SK-N-SH treated with all-trans-retinoic acid at 6 μM for 48 hours (cell line): ENCODE data around the gene YJEFN3.

Experiments
- ATAC-seq: fragments of 200-7000 bp; cut with Tn5 transposase; 3 replicates; pipeline ENCODE4 v1.9.1; 2020; ENCODE audit warnings: mild to moderate bottlenecking, moderate library complexity
- ARNTL ChIP-seq: fragments of 450-650 bp; formaldehyde crosslinking; IDR thresholded peaks from 2 replicates; pipeline ENCODE4 v1.5.0; 2020; ENCODE audit warnings: low read depth, mild to moderate bottlenecking, moderate library complexity, borderline replicate concordance
- BACH2 ChIP-seq: fragments of 250-450 bp; sonication (Bioruptor Pico); IDR thresholded peaks from 2 replicates; pipeline ENCODE4 v1.9.0; 2021; ENCODE audit warnings: mild to moderate bottlenecking, borderline replicate concordance
- CREB5 ChIP-seq: fragments of 250-450 bp; sonication (Bioruptor Pico); IDR thresholded peaks from 2 replicates; pipeline ENCODE4 v1.5.1; 2020; ENCODE audit warnings: low read depth, mild to moderate bottlenecking, moderate library complexity
- CSDC2 ChIP-seq: fragments of 250-450 bp; sonication (Bioruptor Pico); IDR thresholded peaks from 2 replicates; pipeline ENCODE4 v1.5.0; 2020; ENCODE audit warnings: mild to moderate bottlenecking, moderate library complexity
- CSRNP3 ChIP-seq: fragments of 250-450 bp; sonication (Bioruptor Pico); IDR thresholded peaks from 2 replicates; pipeline ENCODE4 v1.5.1; 2021; ENCODE audit warnings: mild to moderate bottlenecking, moderate library complexity
- ESRRG ChIP-seq: fragments of 250-450 bp; sonication (Bioruptor Pico); IDR thresholded peaks from 2 replicates; pipeline ENCODE4 v1.6.1; 2021; ENCODE audit warnings: mild to moderate bottlenecking
- GLIS3 ChIP-seq: fragments of 250-450 bp; sonication (Bioruptor Pico); IDR thresholded peaks from 2 replicates; pipeline ENCODE4 v1.5.0; 2020; ENCODE audit warnings: mild to moderate bottlenecking, moderate library complexity
- ISL1 ChIP-seq: fragments of 250-450 bp; sonication (Bioruptor Pico); IDR thresholded peaks from 2 replicates; pipeline ENCODE4 v2.1.2; 2022; ENCODE audit warnings: mild to moderate bottlenecking, moderate library complexity
- OSR1 ChIP-seq: fragments of 250-450 bp; sonication (Bioruptor Pico); IDR thresholded peaks from 2 replicates; pipeline ENCODE4 v1.8.0; 2022; ENCODE audit warnings: moderate library complexity, mild to moderate bottlenecking, inconsistent platforms
- PATZ1 ChIP-seq: fragments of 250-450 bp; sonication (Bioruptor Pico); IDR thresholded peaks from 2 replicates; pipeline ENCODE4 v1.8.0; 2020; ENCODE audit warnings: mild to moderate bottlenecking, moderate library complexity, borderline replicate concordance
- PPARA ChIP-seq: fragments of 250-450 bp; sonication (Bioruptor Pico); IDR thresholded peaks from 2 replicates; pipeline ENCODE4 v1.5.0; 2020; ENCODE audit warnings: mild to moderate bottlenecking, borderline replicate concordance
- SNAI2 ChIP-seq: fragments of 250-450 bp; sonication (Bioruptor Pico); IDR thresholded peaks from 2 replicates; pipeline ENCODE4 v1.5.0; 2020; ENCODE audit warnings: mild to moderate bottlenecking, moderate library complexity
- TCF4 ChIP-seq: fragments of 250-450 bp; sonication (Bioruptor Pico); IDR thresholded peaks from 2 replicates; pipeline ENCODE4 v1.8.0; 2021; ENCODE audit warnings: mild to moderate bottlenecking, moderate library complexity, borderline replicate concordance
- ZC3H10 ChIP-seq: fragments of 250-450 bp; sonication (Bioruptor Pico); IDR thresholded peaks from 2 replicates; pipeline ENCODE4 v1.5.1; 2021; ENCODE audit warnings: mild to moderate bottlenecking, moderate library complexity
- ZFP3 ChIP-seq: fragments of 250-450 bp; sonication (Bioruptor Pico); IDR thresholded peaks from 2 replicates; pipeline ENCODE4 v1.5.0; 2020; ENCODE audit warnings: mild to moderate bottlenecking, moderate library complexity
- ZFP30 ChIP-seq: fragments of 450-650 bp; formaldehyde crosslinking; IDR thresholded peaks from 2 replicates; pipeline ENCODE4 v1.5.0; 2022; ENCODE audit warnings: mild to moderate bottlenecking, moderate library complexity
- ZNF8 ChIP-seq: fragments of 450-650 bp; formaldehyde crosslinking; IDR thresholded peaks from 2 replicates; pipeline ENCODE4 v1.5.0; 2020; ENCODE audit warnings: mild to moderate bottlenecking, moderate library complexity

The YJEFN3 gene

GRCh38 chr19:19490214-19490968 lies 38.3 kb upstream of the YJEFN3 start:
- peak; percentile 68 for ATAC-seq
- TF ChIP-seq ZFP3 (CRISPR knock-in tag) = no peak
- no peak for TF ChIP-seq TCF4

- TF ChIP-seq ESRRG (CRISPR knock-in tag) (no peak), PPARA (CRISPR knock-in tag) (no peak), ARNTL (CRISPR knock-in tag) (no peak), ZNF8 (CRISPR knock-in tag) (no peak), PATZ1 (CRISPR knock-in tag) (no peak), ZFP30 (CRISPR knock-in tag) (no peak), ZC3H10 (CRISPR knock-in tag) (no peak), BACH2 (CRISPR knock-in tag) (no peak), ZFP3 (CRISPR knock-in tag) (no peak), TCF4 (no peak), GLIS3 (CRISPR knock-in tag) (no peak), OSR1 (no peak)
- ATAC-seq = no peak
Observed at GRCh38 chr19:19491321-19492025, 37.2 kb upstream of the YJEFN3 start.

GRCh38 chr19:19492026-19492610 lies 36.6 kb upstream of the YJEFN3 start:
- TF ChIP-seq ARNTL (CRISPR knock-in tag) (no peak), CREB5 (CRISPR knock-in tag) (no peak), ISL1 (CRISPR knock-in tag) (no peak), GLIS3 (CRISPR knock-in tag) (no peak), SNAI2 (CRISPR knock-in tag) (no peak), PATZ1 (CRISPR knock-in tag) (no peak), ZFP30 (CRISPR knock-in tag) (no peak), TCF4 (no peak), CSRNP3 (CRISPR knock-in tag) (no peak), OSR1 (no peak)
- no peak for ATAC-seq

- no peak for ATAC-seq
- no peak for TF ChIP-seq ISL1 (CRISPR knock-in tag)
- TF ChIP-seq CREB5 (CRISPR knock-in tag) = no peak
- TF ChIP-seq PPARA (CRISPR knock-in tag) = no peak
- no peak for TF ChIP-seq CSDC2 (CRISPR knock-in tag)
- TF ChIP-seq, all 23 proteins: peak for 0
Observed at GRCh38 chr19:19493841-19494546, 34.7 kb upstream of the YJEFN3 start.
